ENCODE data around the gene ZFP1.

ZFP1 gene

GRCh38 chr16:75147968-75148310 is 385 bp upstream of the ZFP1 start:
- CTCF ChIA-PET = no interaction called here
- TF ChIP-seq, protein P1, sequence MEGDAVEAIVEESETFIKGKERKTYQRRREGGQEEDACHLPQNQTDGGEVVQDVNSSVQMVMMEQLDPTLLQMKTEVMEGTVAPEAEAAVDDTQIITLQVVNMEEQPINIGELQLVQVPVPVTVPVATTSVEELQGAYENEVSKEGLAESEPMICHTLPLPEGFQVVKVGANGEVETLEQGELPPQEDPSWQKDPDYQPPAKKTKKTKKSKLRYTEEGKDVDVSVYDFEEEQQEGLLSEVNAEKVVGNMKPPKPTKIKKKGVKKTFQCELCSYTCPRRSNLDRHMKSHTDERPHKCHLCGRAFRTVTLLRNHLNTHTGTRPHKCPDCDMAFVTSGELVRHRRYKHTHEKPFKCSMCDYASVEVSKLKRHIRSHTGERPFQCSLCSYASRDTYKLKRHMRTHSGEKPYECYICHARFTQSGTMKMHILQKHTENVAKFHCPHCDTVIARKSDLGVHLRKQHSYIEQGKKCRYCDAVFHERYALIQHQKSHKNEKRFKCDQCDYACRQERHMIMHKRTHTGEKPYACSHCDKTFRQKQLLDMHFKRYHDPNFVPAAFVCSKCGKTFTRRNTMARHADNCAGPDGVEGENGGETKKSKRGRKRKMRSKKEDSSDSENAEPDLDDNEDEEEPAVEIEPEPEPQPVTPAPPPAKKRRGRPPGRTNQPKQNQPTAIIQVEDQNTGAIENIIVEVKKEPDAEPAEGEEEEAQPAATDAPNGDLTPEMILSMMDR (conservative IDR thresholded peaks at IDR 0.05; ENCODE audit: low read depth) = no peak
- DNase-seq (ENCODE audit: low spot score) = no peak
- POLR2A ChIA-PET (ENCODE audit: low non-redundant PET) = no interaction called here
- peak overlapping the region; percentile 94 for H3K27ac ChIP-seq

DNA sequence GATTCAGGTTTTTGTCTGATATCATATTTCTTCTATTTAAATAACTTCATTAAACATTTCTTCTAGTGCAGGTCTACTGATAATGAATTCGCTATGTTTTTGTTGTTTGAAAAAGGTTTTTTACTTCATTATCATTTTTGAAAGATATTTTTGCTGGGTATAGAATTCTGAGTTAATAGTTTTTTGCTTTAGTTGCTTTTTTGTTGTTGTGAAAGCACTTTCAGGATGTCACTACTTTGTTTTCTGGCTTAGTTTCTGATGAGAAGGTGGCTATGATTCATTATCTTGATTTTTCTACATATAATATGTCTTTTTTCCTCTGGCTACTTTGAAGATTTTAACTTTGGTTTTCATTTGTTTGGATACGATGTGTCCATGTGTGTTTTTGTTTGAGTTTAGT is 3.5 kb downstream of the ZFP1 start:
- ChIA-PET CTCF (no interaction called here), POLR2A (ENCODE audit: low non-redundant PET) (no interaction called here)
- TF ChIP-seq, protein P1 (conservative IDR thresholded peaks at IDR 0.05; ENCODE audit: low read depth) = no peak
- no peak overlapping the region for H3K27ac ChIP-seq
- no peak for DNase-seq (ENCODE audit: low spot score)

- TF ChIP-seq, protein P1 (conservative IDR thresholded peaks at IDR 0.05; ENCODE audit: low read depth) = no peak
- H3K27ac ChIP-seq = no peak overlapping the region
- ChIA-PET CTCF (no interaction called here), POLR2A (ENCODE audit: low non-redundant PET) (no interaction called here)
- no peak for DNase-seq (ENCODE audit: low spot score)
These were observed 4.3 kb downstream of the ZFP1 start for GRCh38 chr16:75152635-75153034.

GRCh38 chr16:75160386-75160785 is 12.1 kb downstream of the ZFP1 start:
- DNase-seq (ENCODE audit: low spot score) = no peak
- ChIA-PET POLR2A (ENCODE audit: low non-redundant PET) (interaction anchor here (0.5 kb wide), 1 partner anchor 450 kb away, joined by 11 read pairs; no protein-coding TSS in a partner anchor), CTCF (interaction anchor here (0.6 kb wide), 1 partner anchor 151 kb away, joined by 3 read pairs; no protein-coding TSS in a partner anchor)
- TF ChIP-seq, protein P1 (conservative IDR thresholded peaks at IDR 0.05; ENCODE audit: low read depth) = no peak
- no peak overlapping the region for H3K27ac ChIP-seq

DNA sequence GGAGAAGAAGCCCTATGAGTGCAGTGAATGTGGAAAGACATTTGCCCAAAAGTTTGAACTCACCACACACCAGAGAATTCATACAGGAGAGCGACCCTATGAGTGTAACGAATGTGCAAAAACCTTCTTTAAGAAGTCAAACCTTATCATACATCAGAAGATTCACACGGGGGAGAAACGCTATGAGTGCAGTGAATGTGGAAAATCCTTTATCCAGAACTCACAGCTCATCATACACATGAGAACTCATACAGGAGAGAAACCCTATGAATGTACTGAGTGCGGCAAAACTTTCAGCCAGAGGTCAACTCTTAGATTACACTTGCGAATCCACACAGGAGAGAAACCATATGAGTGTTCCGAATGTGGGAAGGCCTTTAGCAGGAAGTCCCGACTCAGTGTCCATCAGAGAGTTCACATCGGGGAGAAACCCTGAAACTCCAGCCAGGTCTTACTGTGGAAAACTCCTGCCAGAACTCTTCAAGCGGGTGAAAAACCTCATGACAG is 21.6 kb downstream of the ZFP1 start:
- ChIA-PET CTCF (no interaction called here), POLR2A (ENCODE audit: low non-redundant PET) (interaction anchor here (0.6 kb wide), 1 partner anchor 172 kb away, joined by 3 read pairs; no protein-coding TSS in a partner anchor)
- H3K27ac ChIP-seq = no peak overlapping the region
- TF ChIP-seq, protein P1 (conservative IDR thresholded peaks at IDR 0.05; ENCODE audit: low read depth) = no peak
- DNase-seq (ENCODE audit: low spot score) = no peak

DNA sequence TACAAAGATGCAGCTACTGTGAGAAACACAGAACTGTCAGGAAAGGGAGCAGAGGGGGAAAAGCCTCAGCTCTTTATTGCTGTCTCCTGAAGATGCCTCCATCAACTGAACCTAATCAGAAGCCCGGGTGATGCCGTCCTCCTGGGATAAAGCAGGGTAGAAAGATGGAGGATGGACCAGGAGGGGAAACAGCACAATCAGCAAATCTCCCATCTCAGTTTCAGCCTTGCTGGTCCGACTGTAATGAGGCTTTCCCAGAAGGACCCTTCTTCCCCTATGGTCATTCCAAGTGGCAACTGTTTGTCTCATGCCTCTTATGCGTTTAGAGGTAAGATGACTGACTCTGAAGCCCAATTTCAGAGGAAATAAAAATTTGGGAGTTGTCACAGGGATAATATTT is 24.3 kb downstream of the ZFP1 start:
- H3K27ac ChIP-seq = no peak overlapping the region
- ChIA-PET CTCF (no interaction called here), POLR2A (ENCODE audit: low non-redundant PET) (no interaction called here)
- TF ChIP-seq, protein P1 (conservative IDR thresholded peaks at IDR 0.05; ENCODE audit: low read depth) = no peak
- no peak for DNase-seq (ENCODE audit: low spot score)

DNA sequence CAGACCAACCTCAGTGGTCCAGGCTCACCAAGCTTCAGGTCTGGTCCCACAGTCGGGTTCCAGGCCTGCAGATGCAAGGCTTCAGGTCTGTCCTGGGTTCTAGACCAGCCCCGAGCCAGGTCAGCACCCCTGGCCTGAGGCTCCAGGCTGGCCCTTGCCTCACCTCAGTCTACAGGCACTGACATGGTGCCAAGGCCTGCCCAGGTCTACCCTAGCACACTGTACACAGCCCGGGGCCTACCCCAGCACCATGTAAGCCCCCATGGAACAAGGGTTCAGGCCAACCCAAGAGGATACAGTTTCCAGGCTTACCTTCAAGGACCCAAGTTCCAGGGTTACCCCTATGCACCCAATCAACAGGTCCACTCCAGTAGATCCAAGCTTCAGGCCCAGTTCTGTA is 26.8 kb downstream of the ZFP1 start:
- no peak overlapping the region for H3K27ac ChIP-seq
- TF ChIP-seq, protein P1 (conservative IDR thresholded peaks at IDR 0.05; ENCODE audit: low read depth) = no peak
- no peak for DNase-seq (ENCODE audit: low spot score)
- CTCF ChIA-PET = no interaction called here
- POLR2A ChIA-PET (ENCODE audit: low non-redundant PET) = no interaction called here
